NCI-H1930 (cell line): ENCODE measurements around the gene MLF2.

Experiments
- DNase-seq, 2 experiments: peaks; one replicate each; lab custom pipeline; 2025; lab: John Stamatoyannopoulos, UW

Gene MLF2, protein sequence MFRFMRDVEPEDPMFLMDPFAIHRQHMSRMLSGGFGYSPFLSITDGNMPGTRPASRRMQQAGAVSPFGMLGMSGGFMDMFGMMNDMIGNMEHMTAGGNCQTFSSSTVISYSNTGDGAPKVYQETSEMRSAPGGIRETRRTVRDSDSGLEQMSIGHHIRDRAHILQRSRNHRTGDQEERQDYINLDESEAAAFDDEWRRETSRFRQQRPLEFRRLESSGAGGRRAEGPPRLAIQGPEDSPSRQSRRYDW

DNA sequence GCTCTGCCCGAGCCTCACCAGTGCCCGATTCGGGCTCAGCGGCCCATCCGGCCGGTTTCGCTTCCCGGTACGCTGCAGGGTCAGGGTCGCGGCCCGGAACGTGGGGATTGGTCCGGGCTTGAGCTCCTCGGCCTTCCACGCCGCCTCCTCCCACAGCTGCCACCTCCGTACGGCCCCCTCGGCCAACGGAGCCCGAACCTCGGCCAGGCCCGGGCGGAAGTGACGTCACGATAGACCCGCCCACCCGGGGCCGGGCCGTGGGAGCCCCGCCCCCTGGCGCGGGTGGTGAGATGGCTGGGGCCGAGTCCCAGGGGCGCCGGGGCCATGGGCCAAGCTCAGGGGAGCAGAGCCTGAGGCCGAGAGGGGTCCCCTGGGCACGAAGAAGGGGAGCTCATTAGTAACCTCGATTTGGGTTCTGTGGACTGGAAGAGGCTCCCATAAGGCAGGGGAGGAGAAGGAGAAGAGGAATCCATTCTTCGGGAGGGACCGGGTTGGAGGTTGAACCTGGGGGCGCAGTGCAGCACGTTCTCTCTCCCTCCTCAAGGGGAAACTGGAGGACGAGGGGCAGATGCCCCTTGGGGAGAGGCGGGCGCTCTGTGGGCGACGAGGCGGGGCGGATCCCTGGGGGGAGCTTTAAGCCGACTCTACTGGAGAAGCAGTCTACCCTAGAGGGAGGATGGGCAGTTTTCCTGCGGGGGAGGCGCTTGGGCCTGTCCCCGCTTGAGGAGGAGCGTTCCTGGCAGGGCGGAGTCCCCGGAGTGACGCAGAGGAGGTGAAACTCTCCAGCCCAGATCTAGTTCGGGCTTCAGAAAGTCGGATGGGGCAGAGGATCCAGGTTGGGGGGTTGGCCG, at the start of gene MLF2:
MLF2 (minus strand) TSS at position 221 of the 851 bp plus-strand sequence. CDS start 807 bp downstream, outside the sequence.
- peak; percentile 94 to 96 for DNase-seq

DNA sequence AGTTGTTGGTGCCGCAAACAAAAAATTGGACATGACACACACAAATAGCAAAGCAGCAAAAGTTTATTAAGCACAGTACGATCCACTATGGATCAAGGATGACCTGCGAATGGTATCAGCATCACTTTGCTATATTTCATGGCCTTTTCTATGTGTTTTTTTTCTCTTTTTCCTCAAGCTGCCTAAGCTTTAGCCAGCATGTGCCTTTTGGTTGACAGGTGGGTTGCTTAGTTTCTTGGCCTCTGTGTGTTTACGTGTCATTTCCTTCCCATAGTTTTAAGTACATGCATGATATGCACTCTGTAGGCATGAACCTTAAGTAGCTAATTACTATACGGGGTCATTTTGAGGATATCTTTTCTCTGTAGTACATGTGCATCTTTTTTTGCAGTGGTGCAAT, 46.2 kb upstream of the MLF2 start:
- DNase-seq: no peak

DNA sequence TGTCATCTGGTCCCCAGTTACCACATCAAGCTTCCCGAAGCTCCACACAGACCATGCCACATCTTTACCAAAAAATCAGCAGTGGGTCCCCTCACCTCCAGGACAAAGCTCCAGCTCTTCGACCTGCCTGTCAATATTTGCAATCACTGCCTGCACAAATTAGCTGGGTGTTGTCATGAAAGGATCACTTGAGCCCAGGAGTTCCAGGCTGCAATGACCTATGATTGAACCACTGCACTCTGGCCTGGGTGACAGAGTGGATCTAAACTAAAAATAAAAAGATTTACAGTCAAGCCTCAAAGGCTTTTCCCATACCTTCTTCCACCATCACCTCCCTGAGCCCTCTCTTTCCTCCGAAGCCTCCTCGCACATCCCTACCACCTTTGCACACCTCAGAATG, 43.6 kb upstream of the MLF2 start:
- no peak for DNase-seq

GRCh38 chr12:6795088-6795487, 42.1 kb upstream of the MLF2 start:
- DNase-seq: no peak

- no peak for DNase-seq
Observed at GRCh38 chr12:6792522-6793201, 39.7 kb upstream of the MLF2 start.

DNA sequence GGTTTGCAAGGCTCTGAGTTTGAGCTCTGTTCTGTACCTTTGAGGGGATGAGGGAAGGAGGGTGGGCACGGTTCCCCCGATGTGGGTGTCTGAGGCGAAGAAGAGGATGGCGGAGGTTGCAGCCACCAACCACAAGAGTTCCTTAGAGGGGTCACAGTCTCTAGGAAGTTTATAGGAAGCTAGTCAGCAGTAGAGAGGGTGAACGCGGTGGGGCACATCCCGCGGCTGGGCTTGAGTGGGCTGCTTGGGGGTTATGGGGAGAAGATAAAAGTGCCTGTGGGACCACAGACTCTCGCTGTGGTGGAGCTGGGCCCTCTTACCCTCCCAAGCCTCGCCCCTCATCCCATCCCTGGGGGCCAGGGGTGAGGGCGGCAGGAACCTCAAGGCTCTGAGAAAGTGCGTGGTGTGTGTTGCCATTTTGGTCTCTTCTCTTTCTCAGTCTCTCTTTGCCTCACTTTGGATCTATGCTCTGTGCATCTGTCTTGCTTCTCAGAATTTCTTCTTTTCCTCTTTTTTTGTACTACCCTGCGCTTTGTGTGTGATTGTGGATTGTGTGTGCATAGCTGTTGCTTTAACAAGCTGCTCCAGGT, 39.1 kb upstream of the MLF2 start:
- DNase-seq: no peak

GRCh38 chr12:6790496-6791150, 37.7 kb upstream of the MLF2 start:
- DNase-seq: no peak

DNA sequence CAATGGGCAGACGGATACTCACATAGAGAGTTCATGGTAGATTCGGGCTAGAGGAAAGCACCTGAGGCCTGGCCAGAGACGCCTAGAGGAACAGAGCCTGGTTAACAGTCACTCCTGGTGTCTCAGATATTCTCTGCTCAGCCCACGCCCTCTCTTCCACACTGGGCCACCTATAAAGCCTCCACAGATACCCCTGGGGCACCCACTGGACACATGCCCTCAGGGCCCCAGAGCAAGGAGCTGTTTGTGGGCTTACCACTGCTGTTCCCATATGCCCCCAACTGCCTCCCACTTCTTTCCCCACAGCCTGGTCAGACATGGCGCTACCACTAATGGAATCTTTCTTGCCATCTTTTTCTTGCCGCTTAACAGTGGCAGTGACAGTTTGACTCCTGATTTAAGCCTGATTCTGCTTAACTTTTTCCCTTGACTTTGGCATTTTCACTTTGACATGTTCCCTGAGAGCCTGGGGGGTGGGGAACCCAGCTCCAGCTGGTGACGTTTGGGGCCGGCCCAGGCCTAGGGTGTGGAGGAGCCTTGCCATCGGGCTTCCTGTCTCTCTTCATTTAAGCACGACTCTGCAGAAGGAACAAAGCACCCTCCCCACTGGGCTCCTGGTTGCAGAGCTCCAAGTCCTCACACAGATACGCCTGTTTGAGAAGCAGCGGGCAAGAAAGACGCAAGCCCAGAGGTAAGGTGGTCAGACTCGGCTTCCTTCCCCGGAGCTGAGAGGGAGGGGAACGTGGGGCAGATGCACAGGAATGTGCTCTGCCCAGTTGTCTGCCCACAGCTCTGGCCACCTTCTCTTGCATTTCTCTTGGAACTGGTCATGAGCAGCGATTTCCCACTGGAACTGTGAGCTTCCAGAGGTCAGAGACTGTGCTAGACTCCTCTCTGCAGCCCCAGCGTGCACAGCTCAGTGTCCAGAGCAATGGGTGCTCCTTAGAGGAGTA, 36.3 kb upstream of the MLF2 start, which contains the start of gene CD4:
CD4 (plus strand) TSS at position 557 of the 953 bp plus-strand sequence. CDS start 10,611 bp downstream, outside the sequence.
- DNase-seq: no peak

DNA sequence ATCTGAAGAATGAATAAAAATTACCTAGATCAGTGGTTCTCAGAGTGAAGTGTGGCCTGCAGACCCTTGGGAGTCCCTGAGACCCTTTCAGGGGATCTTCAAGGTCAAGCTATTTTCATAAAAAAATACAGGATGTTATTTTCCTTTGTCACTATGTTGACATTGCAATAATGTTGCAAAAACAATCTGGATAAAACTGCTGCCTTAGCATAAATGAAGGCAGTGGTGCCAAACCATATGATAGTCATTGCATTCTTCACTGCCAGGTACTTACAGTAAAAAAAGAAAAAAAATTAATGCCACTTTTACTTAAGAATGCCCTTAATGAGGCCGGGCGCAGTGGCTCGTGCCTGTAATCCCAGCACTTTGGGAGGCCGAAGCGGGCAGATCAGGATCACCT, 34.4 kb upstream of the MLF2 start:
- no peak for DNase-seq

DNA sequence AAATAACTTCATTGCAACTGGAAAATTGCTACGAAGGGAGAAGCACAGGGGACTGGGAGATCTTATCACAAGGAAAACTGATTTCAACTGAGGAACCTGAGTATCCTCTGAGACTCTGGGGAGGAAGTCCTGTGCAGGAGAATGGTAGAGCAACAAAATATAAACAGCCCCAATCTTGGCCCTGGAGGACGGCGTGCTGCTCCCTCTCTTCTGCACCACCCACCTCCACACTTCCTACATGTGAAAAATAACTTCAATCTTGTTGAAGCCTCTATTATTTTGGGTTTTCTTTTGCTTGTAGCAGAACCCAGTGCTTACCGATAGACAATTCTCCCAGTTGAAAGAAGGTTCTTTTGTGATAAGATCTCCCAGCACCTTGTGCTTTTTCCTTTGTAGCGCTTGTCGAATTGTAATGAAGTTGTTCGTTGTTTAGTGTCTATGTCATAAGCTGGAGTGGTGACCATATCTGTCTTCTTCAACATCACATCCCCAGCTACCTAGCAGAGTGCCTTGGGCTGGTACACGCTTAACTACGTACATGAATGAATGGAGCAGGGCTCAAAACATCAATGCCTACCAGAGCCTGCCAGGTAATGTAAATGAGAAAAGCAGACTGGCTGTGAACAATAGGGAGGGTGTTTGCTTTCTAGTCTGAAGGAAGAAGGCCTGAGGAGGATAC, 33.6 kb upstream of the MLF2 start:
- DNase-seq: no peak

DNA sequence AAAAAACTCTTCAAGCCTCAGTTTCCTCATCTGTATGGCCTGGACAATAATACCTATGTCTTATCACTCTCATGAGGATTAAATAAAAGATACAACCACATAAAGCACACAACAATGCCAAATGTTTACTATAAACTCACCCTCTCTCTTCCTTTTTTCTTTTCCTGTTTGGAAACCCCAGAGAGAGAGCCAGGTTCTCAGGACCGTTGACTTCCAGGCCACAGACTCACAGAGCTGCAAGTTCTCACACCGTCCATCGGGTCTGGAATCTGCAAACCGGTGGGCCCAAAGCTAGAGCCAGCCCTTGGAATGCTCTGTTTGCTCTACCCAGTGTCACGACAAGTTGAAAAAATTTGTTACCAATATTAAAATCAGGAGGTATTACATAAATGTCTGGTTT, 31.8 kb upstream of the MLF2 start:
- DNase-seq: no peak

DNA sequence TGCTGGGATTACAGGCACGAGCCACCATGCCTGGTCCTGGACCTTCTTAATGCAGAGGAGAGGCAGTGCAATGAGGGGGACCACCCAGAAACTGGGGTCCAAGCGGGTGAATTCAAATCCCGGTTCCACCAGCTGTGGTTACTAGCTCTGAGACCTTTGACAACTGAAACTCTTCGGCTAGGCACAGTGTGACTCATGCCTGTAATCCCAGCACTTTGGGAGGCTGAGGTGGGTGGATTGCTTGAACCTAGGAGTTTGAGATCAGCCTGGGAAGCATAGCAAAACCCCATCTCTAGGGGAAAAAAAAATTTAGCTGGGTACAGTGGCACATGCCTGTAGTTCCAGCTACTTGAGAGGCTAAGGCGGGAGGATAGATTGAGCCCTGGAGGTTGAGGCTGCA, 31.4 kb upstream of the MLF2 start:
- no peak for DNase-seq

- no peak for DNase-seq
Observed at GRCh38 chr12:6783828-6784227, 30.9 kb upstream of the MLF2 start.

DNA sequence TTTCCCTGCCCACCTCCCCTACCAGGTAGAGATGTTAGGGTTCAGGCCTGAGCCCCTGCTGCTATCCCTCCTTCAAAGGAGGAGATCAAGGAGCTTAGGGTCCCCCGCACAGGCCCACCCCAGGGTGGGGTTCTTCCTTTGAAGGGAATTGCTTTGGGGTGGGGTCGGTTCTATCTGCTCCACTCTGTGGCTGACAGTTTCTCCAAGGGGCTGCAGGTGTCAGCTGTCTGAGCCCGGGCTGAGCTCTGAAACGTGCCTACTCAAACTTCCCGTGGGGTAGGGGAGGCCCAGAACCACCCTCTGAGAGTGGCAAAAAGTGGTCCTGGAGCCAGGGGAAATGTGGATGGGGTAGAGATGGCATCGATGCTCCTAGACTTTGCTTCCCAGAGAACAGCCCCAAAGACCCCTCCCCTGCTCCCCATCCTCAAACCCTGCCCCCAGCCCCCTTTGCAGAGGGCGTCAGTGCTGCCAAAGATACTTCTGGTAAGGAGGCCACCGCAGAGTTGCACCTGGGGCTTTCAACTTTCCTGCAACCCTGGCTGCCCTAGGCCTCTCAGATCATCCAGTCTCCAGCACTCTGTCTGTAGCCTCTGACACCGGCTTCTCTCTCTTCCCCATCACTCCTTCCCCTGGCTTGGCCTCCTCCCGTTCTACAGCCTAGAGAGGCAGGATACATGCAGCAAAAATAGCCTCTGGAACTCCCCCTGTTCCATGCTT, 30.1 kb upstream of the MLF2 start:
- no peak for DNase-seq

DNA sequence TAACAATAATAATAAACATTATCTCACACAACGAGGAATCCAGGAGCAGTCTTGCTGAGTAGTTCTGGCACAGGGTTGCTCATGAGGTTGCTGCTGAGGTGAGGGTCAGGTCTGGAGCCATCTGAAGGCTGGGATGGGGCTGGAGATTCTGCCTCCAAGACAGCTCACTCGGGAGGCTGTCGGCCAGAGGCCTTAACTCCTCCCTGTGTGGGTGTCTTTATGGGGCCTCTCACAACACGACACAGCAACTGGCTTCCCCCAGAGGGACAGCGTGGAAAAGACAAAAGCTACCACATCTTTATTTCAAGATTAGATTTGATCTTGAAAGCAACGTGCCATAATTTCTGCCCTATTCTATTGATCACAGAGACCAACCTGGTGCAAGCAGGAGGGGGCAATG, 29.2 kb upstream of the MLF2 start:
- no peak for DNase-seq

DNA sequence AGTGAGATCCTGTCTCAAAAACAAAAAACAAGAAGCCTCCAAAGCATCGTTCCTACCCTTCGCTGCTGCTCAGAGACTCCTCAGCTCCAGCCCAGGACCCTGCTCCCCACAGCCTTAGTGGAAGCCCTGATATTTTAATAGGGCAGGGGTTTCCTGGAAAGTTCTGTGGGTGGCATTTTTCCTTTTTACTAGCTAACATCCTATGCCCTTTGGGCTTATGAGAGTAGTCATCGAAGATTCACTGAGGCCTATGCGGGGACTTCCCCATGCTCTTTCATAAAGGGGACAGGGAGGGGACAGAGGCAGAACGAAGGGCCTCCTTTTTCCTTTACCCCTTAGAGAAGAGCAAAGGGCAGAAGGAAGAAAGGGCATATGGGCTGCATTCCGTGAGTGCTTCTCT, 27.6 kb upstream of the MLF2 start:
- DNase-seq: no peak

DNA sequence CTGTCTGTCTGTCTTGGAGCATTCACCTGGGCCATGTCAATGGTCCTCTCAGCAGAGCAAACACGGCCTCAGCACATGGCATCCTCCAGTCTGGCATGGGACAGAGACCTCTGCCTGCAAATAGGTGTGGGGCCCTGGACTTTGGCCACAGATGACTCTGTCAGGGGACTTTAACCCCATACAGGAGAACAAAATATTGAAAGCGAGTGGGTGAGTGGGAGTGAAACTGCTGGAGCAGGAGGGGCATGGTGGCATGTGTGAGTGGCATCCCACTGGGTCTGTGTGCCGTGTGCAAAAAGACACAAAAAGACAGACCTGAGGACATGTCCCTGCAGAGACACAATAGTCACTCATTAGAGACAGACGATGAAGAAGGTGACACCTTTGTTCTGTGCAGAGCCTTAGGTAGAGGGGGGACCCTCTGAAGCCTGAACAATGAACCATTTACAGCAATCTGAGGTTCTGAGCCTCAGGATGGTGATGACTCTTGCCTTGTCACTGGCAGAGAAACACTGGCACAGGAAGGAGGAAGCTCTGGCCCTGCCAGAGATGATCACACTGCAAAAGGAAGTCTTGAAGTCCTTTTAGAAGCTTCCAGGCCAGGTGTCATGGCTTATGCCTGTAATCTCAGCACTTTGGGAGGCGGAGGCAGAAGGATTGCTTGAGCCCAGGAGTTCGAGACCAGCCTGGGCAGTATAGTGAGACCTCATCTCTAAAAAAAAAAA, 26.9 kb upstream of the MLF2 start:
- no peak for DNase-seq
